Measurements from ENCODE around the gene FZD7.

DNA sequence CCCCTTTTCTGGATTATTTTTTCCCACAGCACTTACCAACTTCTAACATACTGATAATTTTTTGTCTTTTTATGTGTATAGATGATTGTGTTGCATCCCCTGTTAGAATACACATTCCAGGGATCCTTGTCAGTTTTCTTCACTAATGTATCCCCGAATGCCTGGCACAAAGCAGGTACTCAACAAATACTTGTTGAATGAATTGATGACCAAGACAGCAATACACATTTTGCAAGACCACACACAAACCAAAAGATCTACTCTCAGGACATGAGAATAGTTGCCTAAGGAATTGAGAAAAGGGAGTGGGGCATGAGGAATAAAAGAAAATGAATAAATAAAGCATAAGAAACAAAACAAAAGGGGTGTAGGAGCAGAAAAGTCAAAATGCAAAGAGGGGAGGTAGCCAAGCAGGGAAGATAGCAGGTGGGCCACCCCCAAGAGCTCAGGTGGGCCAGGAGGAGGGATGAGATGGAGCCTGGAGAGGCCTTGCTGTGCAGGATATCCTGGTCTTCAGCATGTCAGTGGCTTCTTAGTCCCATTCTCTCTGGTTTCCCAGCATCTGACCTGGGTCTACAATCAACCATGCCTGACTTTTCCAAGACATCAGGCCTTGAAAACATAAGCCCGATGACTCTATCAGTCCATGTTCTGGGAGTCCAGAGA, 38.5 kb upstream of the FZD7 start:
- TF ChIP-seq SIN3B (IDR thresholded peaks at IDR 0.05; ENCODE audit: low read depth) (no peak), CC2D1A (IDR thresholded peaks at IDR 0.05) (no peak)
- TF ChIP-seq, protein P1, sequence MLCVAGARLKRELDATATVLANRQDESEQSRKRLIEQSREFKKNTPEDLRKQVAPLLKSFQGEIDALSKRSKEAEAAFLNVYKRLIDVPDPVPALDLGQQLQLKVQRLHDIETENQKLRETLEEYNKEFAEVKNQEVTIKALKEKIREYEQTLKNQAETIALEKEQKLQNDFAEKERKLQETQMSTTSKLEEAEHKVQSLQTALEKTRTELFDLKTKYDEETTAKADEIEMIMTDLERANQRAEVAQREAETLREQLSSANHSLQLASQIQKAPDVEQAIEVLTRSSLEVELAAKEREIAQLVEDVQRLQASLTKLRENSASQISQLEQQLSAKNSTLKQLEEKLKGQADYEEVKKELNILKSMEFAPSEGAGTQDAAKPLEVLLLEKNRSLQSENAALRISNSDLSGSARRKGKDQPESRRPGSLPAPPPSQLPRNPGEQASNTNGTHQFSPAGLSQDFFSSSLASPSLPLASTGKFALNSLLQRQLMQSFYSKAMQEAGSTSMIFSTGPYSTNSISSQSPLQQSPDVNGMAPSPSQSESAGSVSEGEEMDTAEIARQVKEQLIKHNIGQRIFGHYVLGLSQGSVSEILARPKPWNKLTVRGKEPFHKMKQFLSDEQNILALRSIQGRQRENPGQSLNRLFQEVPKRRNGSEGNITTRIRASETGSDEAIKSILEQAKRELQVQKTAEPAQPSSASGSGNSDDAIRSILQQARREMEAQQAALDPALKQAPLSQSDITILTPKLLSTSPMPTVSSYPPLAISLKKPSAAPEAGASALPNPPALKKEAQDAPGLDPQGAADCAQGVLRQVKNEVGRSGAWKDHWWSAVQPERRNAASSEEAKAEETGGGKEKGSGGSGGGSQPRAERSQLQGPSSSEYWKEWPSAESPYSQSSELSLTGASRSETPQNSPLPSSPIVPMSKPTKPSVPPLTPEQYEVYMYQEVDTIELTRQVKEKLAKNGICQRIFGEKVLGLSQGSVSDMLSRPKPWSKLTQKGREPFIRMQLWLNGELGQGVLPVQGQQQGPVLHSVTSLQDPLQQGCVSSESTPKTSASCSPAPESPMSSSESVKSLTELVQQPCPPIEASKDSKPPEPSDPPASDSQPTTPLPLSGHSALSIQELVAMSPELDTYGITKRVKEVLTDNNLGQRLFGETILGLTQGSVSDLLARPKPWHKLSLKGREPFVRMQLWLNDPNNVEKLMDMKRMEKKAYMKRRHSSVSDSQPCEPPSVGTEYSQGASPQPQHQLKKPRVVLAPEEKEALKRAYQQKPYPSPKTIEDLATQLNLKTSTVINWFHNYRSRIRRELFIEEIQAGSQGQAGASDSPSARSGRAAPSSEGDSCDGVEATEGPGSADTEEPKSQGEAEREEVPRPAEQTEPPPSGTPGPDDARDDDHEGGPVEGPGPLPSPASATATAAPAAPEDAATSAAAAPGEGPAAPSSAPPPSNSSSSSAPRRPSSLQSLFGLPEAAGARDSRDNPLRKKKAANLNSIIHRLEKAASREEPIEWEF (CRISPR knock-in tag; IDR thresholded peaks at IDR 0.05) = no peak
- TF ChIP-seq, protein P2, sequence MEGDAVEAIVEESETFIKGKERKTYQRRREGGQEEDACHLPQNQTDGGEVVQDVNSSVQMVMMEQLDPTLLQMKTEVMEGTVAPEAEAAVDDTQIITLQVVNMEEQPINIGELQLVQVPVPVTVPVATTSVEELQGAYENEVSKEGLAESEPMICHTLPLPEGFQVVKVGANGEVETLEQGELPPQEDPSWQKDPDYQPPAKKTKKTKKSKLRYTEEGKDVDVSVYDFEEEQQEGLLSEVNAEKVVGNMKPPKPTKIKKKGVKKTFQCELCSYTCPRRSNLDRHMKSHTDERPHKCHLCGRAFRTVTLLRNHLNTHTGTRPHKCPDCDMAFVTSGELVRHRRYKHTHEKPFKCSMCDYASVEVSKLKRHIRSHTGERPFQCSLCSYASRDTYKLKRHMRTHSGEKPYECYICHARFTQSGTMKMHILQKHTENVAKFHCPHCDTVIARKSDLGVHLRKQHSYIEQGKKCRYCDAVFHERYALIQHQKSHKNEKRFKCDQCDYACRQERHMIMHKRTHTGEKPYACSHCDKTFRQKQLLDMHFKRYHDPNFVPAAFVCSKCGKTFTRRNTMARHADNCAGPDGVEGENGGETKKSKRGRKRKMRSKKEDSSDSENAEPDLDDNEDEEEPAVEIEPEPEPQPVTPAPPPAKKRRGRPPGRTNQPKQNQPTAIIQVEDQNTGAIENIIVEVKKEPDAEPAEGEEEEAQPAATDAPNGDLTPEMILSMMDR (IDR thresholded peaks at IDR 0.05 in 2 of 3, conservative IDR thresholded peaks at IDR 0.05 in 1 of 3; ENCODE audit: insufficient read depth in 2 of 3, low read depth in 1 of 3, low read length in 3 of 3) = no peak

Data from K562 (cell line).